ENCODE measurements around the gene KIF16B. TPM values are rescaled to one million over a fixed set of nuclear protein-coding genes. Genes with fewer than 3 reads are reported as not detected.

The KIF16B gene
- total RNA-seq, 1 experiment from 2014 or later: 4.6 TPM

GRCh38 chr20:16539280-16540021 lies 33.8 kb downstream of the KIF16B start:
- CTCF ChIA-PET: no interaction called here
- Histone ChIP-seq H3K27ac (ENCODE audit: low read depth, low read length, poor library complexity, severe bottlenecking) (no peak overlapping the region), H3K36me3 (ENCODE audit: insufficient read depth, low read length, poor library complexity, severe bottlenecking) (no peaks in the 10 kb centered on the region), H3K4me1 (ENCODE audit: insufficient read depth, low read length, poor library complexity, severe bottlenecking) (no peaks in the 10 kb centered on the region), H3K27me3 (replicated peaks; ENCODE audit: insufficient read depth, low read depth, low read length, poor library complexity) (no peaks in the 10 kb centered on the region), H3K9me3 (ENCODE audit: low read depth, low read length, poor library complexity, severe bottlenecking) (no peaks in the 10 kb centered on the region), H3K4me3 (ENCODE audit: low read depth, low read length, poor library complexity, severe bottlenecking) (no peak overlapping the region)
- BruUV-seq (replicated peaks): no TSS peak
- TF ChIP-seq CTCF (conservative IDR thresholded peaks at IDR 0.05; ENCODE audit: low read depth, low read length): no peak
- intact Hi-C loops (cut with micrococcal nuclease; ENCODE audit: unreplicated experiment): no loop called here
- DNase-seq (ENCODE audit: low spot score): no peak
- POLR2A ChIA-PET (ENCODE audit: low non-redundant PET): no interaction called here

GRCh38 chr20:16538779-16539178 lies 34.5 kb downstream of the KIF16B start:
- intact Hi-C loops (cut with micrococcal nuclease; ENCODE audit: unreplicated experiment): no loop called here
- H3K27me3 ChIP-seq (replicated peaks; ENCODE audit: insufficient read depth, low read depth, low read length, poor library complexity): no peaks in the 10 kb centered on the region
- BruUV-seq (replicated peaks): no TSS peak
- H3K9me3 ChIP-seq (ENCODE audit: low read depth, low read length, poor library complexity, severe bottlenecking): no peaks in the 10 kb centered on the region
- ChIA-PET CTCF (no interaction called here), POLR2A (ENCODE audit: low non-redundant PET) (no interaction called here)
- TF ChIP-seq EZH2 (IDR thresholded peaks at IDR 0.05; ENCODE audit: borderline replicate concordance, low read depth, low read length, poor library complexity, severe bottlenecking): no peak
- no peak for TF ChIP-seq CTCF (conservative IDR thresholded peaks at IDR 0.05; ENCODE audit: low read depth, low read length)
- H3K4me3 ChIP-seq (ENCODE audit: low read depth, low read length, poor library complexity, severe bottlenecking): no peak overlapping the region
- no peak overlapping the region for H3K27ac ChIP-seq (ENCODE audit: low read depth, low read length, poor library complexity, severe bottlenecking)
- no peak for DNase-seq (ENCODE audit: low spot score)
- no peaks in the 10 kb centered on the region for H3K36me3 ChIP-seq (ENCODE audit: insufficient read depth, low read length, poor library complexity, severe bottlenecking)
- H3K4me1 ChIP-seq (ENCODE audit: insufficient read depth, low read length, poor library complexity, severe bottlenecking): no peaks in the 10 kb centered on the region

- POLR2A ChIA-PET (ENCODE audit: low non-redundant PET): no interaction called here
Measured at GRCh38 chr20:16537918-16538317, 35.3 kb downstream of the KIF16B start.

More at GRCh38 chr20:16537918-16538317, 35.3 kb downstream of the KIF16B start:
- Histone ChIP-seq H3K27ac (ENCODE audit: low read depth, low read length, poor library complexity, severe bottlenecking) (no peak overlapping the region), H3K4me3 (ENCODE audit: low read depth, low read length, poor library complexity, severe bottlenecking) (no peak overlapping the region), H3K9me3 (ENCODE audit: low read depth, low read length, poor library complexity, severe bottlenecking) (no peaks in the 10 kb centered on the region), H3K4me1 (ENCODE audit: insufficient read depth, low read length, poor library complexity, severe bottlenecking) (no peaks in the 10 kb centered on the region), H3K36me3 (ENCODE audit: insufficient read depth, low read length, poor library complexity, severe bottlenecking) (no peaks in the 10 kb centered on the region), H3K27me3 (replicated peaks; ENCODE audit: insufficient read depth, low read depth, low read length, poor library complexity) (no peaks in the 10 kb centered on the region)
- CTCF ChIA-PET: no interaction called here
- intact Hi-C loops (cut with micrococcal nuclease; ENCODE audit: unreplicated experiment): no loop called here
- no TSS peak for BruUV-seq (replicated peaks)
- DNase-seq (ENCODE audit: low spot score): no peak
- TF ChIP-seq CTCF (conservative IDR thresholded peaks at IDR 0.05; ENCODE audit: low read depth, low read length): no peak
- TF ChIP-seq EZH2 (IDR thresholded peaks at IDR 0.05; ENCODE audit: borderline replicate concordance, low read depth, low read length, poor library complexity, severe bottlenecking): no peak
